GM23338 (cell line): ENCODE data around the gene CCDC32.

ENCODE experiments used
- CREB1 ChIP-seq: fragments of 250-450 bp; sonication (Bioruptor Pico); IDR thresholded peaks from 2 replicates; pipeline ENCODE4 v1.5.0; 2020; ENCODE audit warnings: low read depth, mild to moderate bottlenecking, moderate library complexity
- EZH2 ChIP-seq: fragments of 200-600 bp; sonication (generic); IDR thresholded peaks from one replicate; pipeline ENCODE4 v1.8.0; 2017; ENCODE audit warnings: antibody characterized with exemption, mild to moderate bottlenecking, low read depth; ENCODE audit not compliant: unreplicated experiment
- EZH2phosphoT487 ChIP-seq: fragments of 200-600 bp; sonication (generic); IDR thresholded peaks from one replicate; pipeline ENCODE4 v1.8.1; 2018; ENCODE audit warnings: antibody characterized with exemption; ENCODE audit not compliant: unreplicated experiment
- JUNB ChIP-seq: IDR thresholded peaks from one replicate; pipeline ENCODE4 v1.6.1; 2016; ENCODE audit warnings: antibody characterized with exemption; ENCODE audit not compliant: unreplicated experiment
- NANOG ChIP-seq: IDR thresholded peaks from 2 replicates; pipeline ENCODE4 v1.6.1; 2016; ENCODE audit warnings: antibody characterized with exemption, borderline replicate concordance
- POLR2AphosphoS5 ChIP-seq: IDR thresholded peaks from 2 replicates; pipeline ENCODE4 v1.6.1; 2016; ENCODE audit warnings: antibody characterized with exemption, low read depth
- STAT1 ChIP-seq: IDR thresholded peaks from one replicate; pipeline ENCODE4 v1.6.1; 2016; ENCODE audit warnings: antibody characterized with exemption; ENCODE audit not compliant: unreplicated experiment
- ZNF114 ChIP-seq: fragments of 250-450 bp; sonication (Bioruptor Pico); IDR thresholded peaks from 2 replicates; pipeline ENCODE4 v1.5.0; 2020; ENCODE audit warnings: mild to moderate bottlenecking, moderate library complexity
- ZNF331 ChIP-seq: fragments of 250-450 bp; sonication (Bioruptor Pico); IDR thresholded peaks from 2 replicates; pipeline ENCODE4 v1.5.0; 2020; ENCODE audit warnings: low read depth, mild to moderate bottlenecking, moderate library complexity
- TF ChIP-seq, protein P1 (sequence below), 2 experiments: fragments of 200-600 bp in 1 of 2; sonication (generic) in 1 of 2; conservative IDR thresholded peaks; 2 replicates each; pipeline versions ENCODE4 v1.5.1 to v1.6.1; 2016 to 2017; ENCODE audit warnings: antibody characterized with exemption in 2 of 2, low read depth in 2 of 2, mild to moderate bottlenecking in 2 of 2, moderate library complexity in 1 of 2
- TF ChIP-seq, protein P2 (sequence below): IDR thresholded peaks from one replicate; pipeline ENCODE4 v1.6.1; 2018; ENCODE audit warnings: antibody characterized with exemption; ENCODE audit not compliant: unreplicated experiment

- TF ChIP-seq POLR2AphosphoS5 (no peak), EZH2 (no peak), EZH2phosphoT487 (no peak), ZNF331 (CRISPR knock-in tag) (no peak), JUNB (no peak), CREB1 (CRISPR knock-in tag) (no peak), ZNF114 (CRISPR knock-in tag) (no peak), NANOG (no peak), STAT1 (no peak)
- TF ChIP-seq, protein P1, sequence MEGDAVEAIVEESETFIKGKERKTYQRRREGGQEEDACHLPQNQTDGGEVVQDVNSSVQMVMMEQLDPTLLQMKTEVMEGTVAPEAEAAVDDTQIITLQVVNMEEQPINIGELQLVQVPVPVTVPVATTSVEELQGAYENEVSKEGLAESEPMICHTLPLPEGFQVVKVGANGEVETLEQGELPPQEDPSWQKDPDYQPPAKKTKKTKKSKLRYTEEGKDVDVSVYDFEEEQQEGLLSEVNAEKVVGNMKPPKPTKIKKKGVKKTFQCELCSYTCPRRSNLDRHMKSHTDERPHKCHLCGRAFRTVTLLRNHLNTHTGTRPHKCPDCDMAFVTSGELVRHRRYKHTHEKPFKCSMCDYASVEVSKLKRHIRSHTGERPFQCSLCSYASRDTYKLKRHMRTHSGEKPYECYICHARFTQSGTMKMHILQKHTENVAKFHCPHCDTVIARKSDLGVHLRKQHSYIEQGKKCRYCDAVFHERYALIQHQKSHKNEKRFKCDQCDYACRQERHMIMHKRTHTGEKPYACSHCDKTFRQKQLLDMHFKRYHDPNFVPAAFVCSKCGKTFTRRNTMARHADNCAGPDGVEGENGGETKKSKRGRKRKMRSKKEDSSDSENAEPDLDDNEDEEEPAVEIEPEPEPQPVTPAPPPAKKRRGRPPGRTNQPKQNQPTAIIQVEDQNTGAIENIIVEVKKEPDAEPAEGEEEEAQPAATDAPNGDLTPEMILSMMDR (conservative IDR thresholded peaks at IDR 0.05; ENCODE audit: low read depth in 2 of 2) = no peak
- TF ChIP-seq, protein P2, sequence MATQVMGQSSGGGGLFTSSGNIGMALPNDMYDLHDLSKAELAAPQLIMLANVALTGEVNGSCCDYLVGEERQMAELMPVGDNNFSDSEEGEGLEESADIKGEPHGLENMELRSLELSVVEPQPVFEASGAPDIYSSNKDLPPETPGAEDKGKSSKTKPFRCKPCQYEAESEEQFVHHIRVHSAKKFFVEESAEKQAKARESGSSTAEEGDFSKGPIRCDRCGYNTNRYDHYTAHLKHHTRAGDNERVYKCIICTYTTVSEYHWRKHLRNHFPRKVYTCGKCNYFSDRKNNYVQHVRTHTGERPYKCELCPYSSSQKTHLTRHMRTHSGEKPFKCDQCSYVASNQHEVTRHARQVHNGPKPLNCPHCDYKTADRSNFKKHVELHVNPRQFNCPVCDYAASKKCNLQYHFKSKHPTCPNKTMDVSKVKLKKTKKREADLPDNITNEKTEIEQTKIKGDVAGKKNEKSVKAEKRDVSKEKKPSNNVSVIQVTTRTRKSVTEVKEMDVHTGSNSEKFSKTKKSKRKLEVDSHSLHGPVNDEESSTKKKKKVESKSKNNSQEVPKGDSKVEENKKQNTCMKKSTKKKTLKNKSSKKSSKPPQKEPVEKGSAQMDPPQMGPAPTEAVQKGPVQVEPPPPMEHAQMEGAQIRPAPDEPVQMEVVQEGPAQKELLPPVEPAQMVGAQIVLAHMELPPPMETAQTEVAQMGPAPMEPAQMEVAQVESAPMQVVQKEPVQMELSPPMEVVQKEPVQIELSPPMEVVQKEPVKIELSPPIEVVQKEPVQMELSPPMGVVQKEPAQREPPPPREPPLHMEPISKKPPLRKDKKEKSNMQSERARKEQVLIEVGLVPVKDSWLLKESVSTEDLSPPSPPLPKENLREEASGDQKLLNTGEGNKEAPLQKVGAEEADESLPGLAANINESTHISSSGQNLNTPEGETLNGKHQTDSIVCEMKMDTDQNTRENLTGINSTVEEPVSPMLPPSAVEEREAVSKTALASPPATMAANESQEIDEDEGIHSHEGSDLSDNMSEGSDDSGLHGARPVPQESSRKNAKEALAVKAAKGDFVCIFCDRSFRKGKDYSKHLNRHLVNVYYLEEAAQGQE = no peak
Observed at GRCh38 chr15:40543631-40544294, 21.1 kb downstream of the CCDC32 start.
